Thyroid gland (tissue), 4 donors: ENCODE results near the gene PTGR1.

Experiments used
- CTCF ChIP-seq, 6 experiments: fragments of 200-600 bp in 3 of 6; fragments of 450-650 bp in 3 of 6; sonication (generic) in 3 of 6; IDR thresholded peaks; one replicate each; pipeline ENCODE4 v1.5.1; 2016 to 2019; ENCODE audit warnings: antibody characterized with exemption in 6 of 6, mild to moderate bottlenecking in 2 of 6, inconsistent platforms in 1 of 6, moderate library complexity in 1 of 6
- POLR2A ChIP-seq, 2 donors: fragments of 450-650 bp; IDR thresholded peaks; one replicate each; pipeline ENCODE4 v1.6.1; 2017; ENCODE audit warnings: antibody characterized with exemption in 2 of 2, mild to moderate bottlenecking in 2 of 2, moderate library complexity in 1 of 2

- TF ChIP-seq CTCF (IDR thresholded peaks at IDR 0.05) (peak; percentile 36 to 94 (median 65)), POLR2A (IDR thresholded peaks at IDR 0.05) (no peak)
Measured at GRCh38 chr9:111597852-111598732, 1.4 kb downstream of the PTGR1 start.
